ENCODE data around the gene FAM118B.

FAM118B gene

GRCh38 chr11:126211236-126212088 lies at the start of gene FAM118B, which contains the start of gene RPUSD4:
Gene FAM118B, plus strand, starts transcription at chr11:126211782. Its CDS starts 23,220 bp downstream, at chr11:126235002.
Gene RPUSD4, minus strand, starts transcription at chr11:126211650. Its CDS starts 12 bp downstream, at chr11:126211638.
- peaks cover 52% of the 10 kb centered on the region for H3K4me1 Mint-ChIP-seq (ENCODE audit: low read depth)
- H3K27ac Mint-ChIP-seq = peak within 1 kb of the TSS; percentile 99
- DNase-seq = peak; percentile 100
- H3K9me3 Mint-ChIP-seq = no peaks in the 10 kb centered on the region
- H3K36me3 Mint-ChIP-seq (ENCODE audit: low read depth) = peaks cover 57% of the 10 kb centered on the region
- peak within 1 kb of the TSS; percentile 96 for H3K4me3 Mint-ChIP-seq
- no peaks in the 10 kb centered on the region for H3K27me3 Mint-ChIP-seq

GRCh38 chr11:126162306-126163030 lies 49.1 kb upstream of the FAM118B start:
- no peak overlapping the region for H3K4me3 Mint-ChIP-seq

GRCh38 chr11:126163074-126163700 lies 48.4 kb upstream of the FAM118B start:
- Mint-ChIP-seq H3K9me3 (no peaks in the 10 kb centered on the region), H3K4me1 (ENCODE audit: low read depth) (no peaks in the 10 kb centered on the region), H3K4me3 (no peak overlapping the region), H3K27ac (no peak overlapping the region), H3K27me3 (peaks cover 2% of the 10 kb centered on the region), H3K36me3 (ENCODE audit: low read depth) (no peaks in the 10 kb centered on the region)
- DNase-seq = no peak

More at GRCh38 chr11:126162306-126163030, 49.1 kb upstream of the FAM118B start:
- no peak overlapping the region for H3K27ac Mint-ChIP-seq
- H3K36me3 Mint-ChIP-seq (ENCODE audit: low read depth) = no peaks in the 10 kb centered on the region
- no peak for DNase-seq
- H3K9me3 Mint-ChIP-seq = no peaks in the 10 kb centered on the region
- no peaks in the 10 kb centered on the region for H3K4me1 Mint-ChIP-seq (ENCODE audit: low read depth)
- peaks cover 2% of the 10 kb centered on the region for H3K27me3 Mint-ChIP-seq

DNA sequence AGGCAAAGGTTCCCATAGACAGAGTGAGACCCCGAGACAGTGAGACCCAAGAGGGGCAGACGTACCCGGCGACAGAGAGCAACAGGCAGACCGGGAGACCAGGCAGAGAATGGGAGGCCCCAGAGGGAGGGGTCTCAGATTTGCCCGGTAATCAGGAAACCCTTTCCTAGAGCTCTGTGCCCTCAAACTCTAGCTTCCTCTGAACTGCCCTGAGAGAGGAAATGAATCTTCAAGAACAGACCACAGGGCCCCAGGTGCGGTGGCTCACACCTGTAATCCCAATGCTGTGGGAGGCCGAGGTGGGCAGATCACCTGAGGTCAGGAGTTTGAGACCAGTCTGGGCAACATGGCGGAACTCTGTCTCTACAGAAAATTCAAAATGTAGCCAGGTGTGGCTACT lies 47.8 kb upstream of the FAM118B start:
- DNase-seq = no peak
- Mint-ChIP-seq H3K4me1 (ENCODE audit: low read depth) (no peaks in the 10 kb centered on the region), H3K4me3 (no peak overlapping the region), H3K9me3 (no peaks in the 10 kb centered on the region), H3K27me3 (peaks cover 7% of the 10 kb centered on the region), H3K36me3 (ENCODE audit: low read depth) (no peaks in the 10 kb centered on the region), H3K27ac (no peak overlapping the region)

DNA sequence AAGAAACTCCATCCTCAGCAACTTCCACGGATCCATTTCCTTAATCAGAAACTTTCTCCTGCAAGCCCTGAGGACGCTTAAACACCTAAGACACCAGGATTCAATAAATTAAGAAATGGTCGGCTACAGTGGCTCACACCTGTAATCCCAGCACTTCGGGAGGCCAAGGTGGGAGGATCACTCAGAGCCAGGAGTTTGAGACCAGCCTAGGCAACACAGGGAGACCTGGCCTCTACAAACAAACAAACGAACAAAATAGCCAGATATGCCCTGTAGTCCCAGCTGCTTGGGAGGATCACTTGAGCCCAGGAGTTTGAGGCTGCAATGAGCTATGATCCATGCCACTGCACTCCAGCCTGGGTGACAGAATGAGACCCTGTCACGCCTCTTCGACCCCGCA lies 46.8 kb upstream of the FAM118B start:
- Mint-ChIP-seq H3K27ac (no peak overlapping the region), H3K4me3 (no peak overlapping the region), H3K4me1 (ENCODE audit: low read depth) (no peaks in the 10 kb centered on the region), H3K9me3 (no peaks in the 10 kb centered on the region), H3K36me3 (ENCODE audit: low read depth) (no peaks in the 10 kb centered on the region), H3K27me3 (peaks cover 7% of the 10 kb centered on the region)
- no peak for DNase-seq

DNA sequence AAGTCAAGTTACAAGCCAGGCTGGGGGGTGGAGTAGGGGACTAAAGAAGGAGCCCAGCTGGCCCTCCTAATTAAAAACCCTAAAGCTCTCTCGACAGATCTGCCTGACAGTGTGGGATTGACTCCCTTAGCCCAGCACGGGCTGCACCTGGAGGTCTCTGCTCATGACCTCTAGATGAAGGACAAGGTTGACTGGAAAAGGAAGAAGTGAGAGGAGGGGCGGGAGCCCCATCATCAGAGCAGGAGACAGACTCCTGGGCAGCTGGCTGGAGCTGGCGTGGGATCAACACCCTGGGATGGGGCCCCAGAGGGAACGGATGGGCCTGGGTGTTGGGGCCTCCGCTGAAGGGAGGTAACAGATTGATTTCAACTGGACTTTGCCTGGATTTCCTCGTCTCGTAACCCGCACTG lies 46.3 kb upstream of the FAM118B start:
- Mint-ChIP-seq H3K4me1 (ENCODE audit: low read depth) (no peaks in the 10 kb centered on the region), H3K27ac (no peak overlapping the region), H3K36me3 (ENCODE audit: low read depth) (no peaks in the 10 kb centered on the region), H3K4me3 (no peak overlapping the region), H3K9me3 (no peaks in the 10 kb centered on the region), H3K27me3 (peaks cover 7% of the 10 kb centered on the region)
- DNase-seq = no peak

- H3K27ac Mint-ChIP-seq = no peak overlapping the region
- no peak for DNase-seq
- H3K4me1 Mint-ChIP-seq (ENCODE audit: low read depth) = no peaks in the 10 kb centered on the region
Measured at GRCh38 chr11:126165757-126166156, 45.8 kb upstream of the FAM118B start.

DNA sequence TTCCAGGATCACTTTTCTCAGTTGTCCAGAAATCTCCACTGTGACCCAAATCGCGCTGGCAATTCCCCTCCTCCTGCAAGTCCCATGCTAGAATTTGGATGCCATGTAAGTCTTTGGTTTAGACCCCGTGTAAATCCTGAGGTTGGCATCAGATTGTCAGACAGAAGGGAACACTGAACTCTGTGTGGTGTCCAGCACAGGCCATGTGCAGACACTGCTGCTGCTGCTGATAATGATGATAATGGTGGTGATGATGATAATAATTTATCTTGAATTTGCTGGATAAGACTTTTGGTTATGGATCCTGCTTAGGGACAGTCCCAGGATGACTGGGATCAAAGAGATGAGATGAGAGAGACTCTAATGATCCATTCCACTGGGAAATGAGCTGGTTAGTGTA lies 45.2 kb upstream of the FAM118B start:
- DNase-seq = no peak
- H3K27me3 Mint-ChIP-seq = peaks cover 7% of the 10 kb centered on the region
- H3K9me3 Mint-ChIP-seq = no peaks in the 10 kb centered on the region
- H3K36me3 Mint-ChIP-seq (ENCODE audit: low read depth) = no peaks in the 10 kb centered on the region
- H3K27ac Mint-ChIP-seq = no peak overlapping the region
- H3K4me1 Mint-ChIP-seq (ENCODE audit: low read depth) = no peaks in the 10 kb centered on the region
- H3K4me3 Mint-ChIP-seq = no peak overlapping the region

More at GRCh38 chr11:126165757-126166156, 45.8 kb upstream of the FAM118B start:
- Mint-ChIP-seq H3K27me3 (peaks cover 7% of the 10 kb centered on the region), H3K4me3 (no peak overlapping the region), H3K9me3 (no peaks in the 10 kb centered on the region), H3K36me3 (ENCODE audit: low read depth) (no peaks in the 10 kb centered on the region)

DNA sequence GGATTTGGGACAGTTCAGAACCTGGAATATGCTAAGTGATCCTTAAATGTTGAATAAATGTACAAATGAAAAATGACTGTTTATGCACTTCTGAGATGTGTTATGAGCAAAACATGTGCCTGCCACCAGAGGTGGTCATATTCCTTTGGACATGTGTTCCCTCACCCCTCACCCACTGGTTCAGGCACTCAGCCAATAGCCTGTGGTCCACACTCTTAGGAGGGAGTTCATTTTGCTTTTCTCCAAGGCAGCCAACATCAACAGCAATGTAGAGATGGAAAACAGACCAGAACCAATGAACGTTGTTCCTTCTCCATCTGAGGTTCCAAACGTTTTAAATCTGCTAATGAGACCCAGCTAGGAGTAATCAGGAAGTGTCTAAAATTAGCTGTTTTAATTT lies 44.1 kb upstream of the FAM118B start:
- Mint-ChIP-seq H3K36me3 (ENCODE audit: low read depth) (no peaks in the 10 kb centered on the region), H3K27ac (no peak overlapping the region), H3K27me3 (peaks cover 14% of the 10 kb centered on the region), H3K4me1 (ENCODE audit: low read depth) (no peaks in the 10 kb centered on the region), H3K4me3 (no peak overlapping the region), H3K9me3 (no peaks in the 10 kb centered on the region)
- no peak for DNase-seq

GRCh38 chr11:126169291-126169690 lies 42.3 kb upstream of the FAM118B start:
- no peak overlapping the region for H3K4me3 Mint-ChIP-seq
- DNase-seq = no peak
- H3K4me1 Mint-ChIP-seq (ENCODE audit: low read depth) = no peaks in the 10 kb centered on the region
- H3K27ac Mint-ChIP-seq = no peak overlapping the region
- H3K27me3 Mint-ChIP-seq = peaks cover 17% of the 10 kb centered on the region
- no peaks in the 10 kb centered on the region for H3K9me3 Mint-ChIP-seq
- H3K36me3 Mint-ChIP-seq (ENCODE audit: low read depth) = no peaks in the 10 kb centered on the region

DNA sequence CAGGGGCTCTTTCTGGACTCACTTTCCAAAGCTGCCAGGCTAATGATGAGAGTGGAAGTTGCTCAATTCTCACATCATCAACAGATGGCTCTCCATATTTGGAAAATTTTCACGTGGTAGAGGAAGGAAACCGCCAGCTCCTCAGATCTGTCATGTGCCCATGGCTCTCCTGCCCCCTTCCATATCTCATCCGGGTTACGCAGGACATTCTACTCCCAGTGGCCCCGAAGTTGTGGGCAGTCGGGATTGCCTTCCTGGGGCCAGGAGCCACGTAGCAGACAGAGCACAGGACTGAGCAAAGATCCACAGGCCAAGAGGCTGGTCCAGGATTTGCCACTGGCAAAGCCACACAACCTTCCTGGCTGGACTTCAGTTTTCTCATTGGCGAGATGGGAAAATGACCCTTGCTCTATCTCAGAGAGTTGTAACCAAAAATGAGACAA lies 39.0 kb upstream of the FAM118B start:
- H3K9me3 Mint-ChIP-seq = no peaks in the 10 kb centered on the region
- H3K27me3 Mint-ChIP-seq = peaks cover 15% of the 10 kb centered on the region
- H3K4me3 Mint-ChIP-seq = no peak overlapping the region
- DNase-seq = no peak
- no peaks in the 10 kb centered on the region for H3K36me3 Mint-ChIP-seq (ENCODE audit: low read depth)
- H3K27ac Mint-ChIP-seq = no peak overlapping the region
- H3K4me1 Mint-ChIP-seq (ENCODE audit: low read depth) = no peaks in the 10 kb centered on the region

DNA sequence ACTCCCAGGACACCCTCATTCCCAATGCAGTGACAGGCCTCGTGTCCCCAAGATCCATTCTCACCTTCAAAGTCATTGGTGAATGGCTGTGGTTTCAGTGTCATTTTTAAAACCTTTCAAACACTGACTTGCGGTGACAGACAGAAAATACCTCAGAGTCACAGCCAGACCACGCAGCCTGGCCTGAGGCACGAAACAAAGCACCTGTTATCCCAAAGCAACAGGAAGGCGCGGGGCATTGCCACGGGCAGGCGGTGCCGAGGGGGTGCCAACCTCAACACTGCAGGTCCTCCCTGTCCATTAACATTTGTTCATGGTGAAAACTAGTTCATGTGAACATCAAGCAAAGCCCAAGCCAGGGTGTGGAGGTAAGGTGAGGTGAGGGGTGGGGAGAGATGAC lies 38.3 kb upstream of the FAM118B start:
- H3K27me3 Mint-ChIP-seq = peaks cover 15% of the 10 kb centered on the region
- no peak for DNase-seq
- no peaks in the 10 kb centered on the region for H3K4me1 Mint-ChIP-seq (ENCODE audit: low read depth)

DNA sequence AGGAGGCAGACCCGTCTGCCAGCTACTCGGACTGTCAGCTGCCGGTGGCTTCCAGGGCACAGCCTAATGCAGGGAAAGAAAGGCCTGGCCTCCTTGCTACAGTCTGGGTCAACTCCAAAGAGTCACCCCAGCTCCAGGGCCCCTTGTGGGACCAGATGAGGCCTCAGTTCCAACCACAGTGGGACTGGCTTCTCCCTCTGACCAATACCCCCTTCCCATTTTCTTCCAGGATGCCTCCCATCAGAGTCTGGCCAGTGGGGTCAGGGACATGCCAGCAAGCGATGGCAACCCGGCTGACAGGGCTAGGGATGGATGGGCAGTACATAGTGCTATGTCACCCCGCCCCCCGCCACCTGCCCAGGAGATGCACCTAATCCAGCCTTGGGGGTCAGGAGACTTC lies 36.8 kb upstream of the FAM118B start:
- peaks cover 11% of the 10 kb centered on the region for H3K27me3 Mint-ChIP-seq
- H3K4me3 Mint-ChIP-seq = no peak overlapping the region
- no peaks in the 10 kb centered on the region for H3K9me3 Mint-ChIP-seq
- no peak overlapping the region for H3K27ac Mint-ChIP-seq
- no peaks in the 10 kb centered on the region for H3K4me1 Mint-ChIP-seq (ENCODE audit: low read depth)
- DNase-seq = no peak
- no peaks in the 10 kb centered on the region for H3K36me3 Mint-ChIP-seq (ENCODE audit: low read depth)

More for the DNA sequence above, 38.3 kb upstream of the FAM118B start:
- Mint-ChIP-seq H3K36me3 (ENCODE audit: low read depth) (no peaks in the 10 kb centered on the region), H3K4me3 (no peak overlapping the region), H3K27ac (no peak overlapping the region), H3K9me3 (no peaks in the 10 kb centered on the region)

DNA sequence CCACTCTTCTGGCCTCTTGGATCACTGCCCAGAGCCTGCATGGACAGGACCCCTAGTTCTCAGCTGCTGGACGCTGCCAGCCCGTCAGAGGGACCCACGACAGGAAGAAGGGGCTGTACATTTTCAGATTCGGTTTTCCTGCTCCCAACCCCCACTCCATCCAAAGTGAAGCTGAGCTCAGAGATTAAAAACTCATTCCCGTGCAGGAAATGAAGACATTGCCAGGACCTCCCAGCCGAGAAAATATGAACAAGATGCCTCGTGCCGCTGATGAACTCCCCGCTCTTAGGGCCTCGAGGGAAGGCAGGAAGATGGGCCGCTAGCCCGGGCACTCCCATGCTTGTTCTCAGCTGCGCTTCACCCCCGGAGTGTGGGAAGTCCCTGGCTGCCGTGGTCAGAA lies 36.2 kb upstream of the FAM118B start:
- Mint-ChIP-seq H3K36me3 (ENCODE audit: low read depth) (no peaks in the 10 kb centered on the region), H3K4me3 (no peak overlapping the region), H3K27me3 (peaks cover 11% of the 10 kb centered on the region), H3K4me1 (ENCODE audit: low read depth) (no peaks in the 10 kb centered on the region), H3K27ac (no peak overlapping the region), H3K9me3 (no peaks in the 10 kb centered on the region)
- no peak for DNase-seq

All from activated T-cell treated with anti-CD3 and anti-CD28 coated beads, Interleukin-2, amount 50 U/mL, for 24 hours (primary cell).